Tibial nerve (tissue), 4 donors: Measurements from ENCODE around the gene NPAS1.

Experiments used
- CTCF ChIP-seq, 5 experiments: fragments of 200-600 bp in 3 of 5; fragments of 450-650 bp in 2 of 5; sonication (generic) in 3 of 5; IDR thresholded peaks; one replicate each; pipeline ENCODE4 v1.5.1; 2016 to 2019; ENCODE audit warnings: antibody characterized with exemption in 5 of 5, mild to moderate bottlenecking in 3 of 5, moderate library complexity in 2 of 5
- EP300 ChIP-seq, 2 donors: sonication (generic); formaldehyde crosslinking; IDR thresholded peaks; one replicate each; pipeline ENCODE4 v1.6.1; 2017; ENCODE audit warnings: antibody characterized with exemption in 2 of 2, mild to moderate bottlenecking in 1 of 2
- POLR2A ChIP-seq, 2 donors: fragments of 450-650 bp; IDR thresholded peaks; one replicate each; pipeline ENCODE4 v1.6.1; 2017; ENCODE audit warnings: antibody characterized with exemption in 2 of 2, mild to moderate bottlenecking in 2 of 2, moderate library complexity in 2 of 2

- no peak for TF ChIP-seq CTCF (IDR thresholded peaks at IDR 0.05)
- TF ChIP-seq EP300 (IDR thresholded peaks at IDR 0.05): no peak
- TF ChIP-seq POLR2A (IDR thresholded peaks at IDR 0.05): no peak
Measured at GRCh38 chr19:46978171-46978869, 41.3 kb upstream of the NPAS1 start.
